GM10266 (cell line): ENCODE data around the gene GRHPR.
A peak's percentile ranks its signal among the peaks of the same experiment; 100 is the strongest.
"Not testable (repeated sequence)": the region's sequence is repeated elsewhere in the genome, so short reads cannot be mapped to it uniquely, and the experiment has no call there.

Experiments used
- DNase-seq: peaks from one replicate; pipeline ENCODE4 v3.0.0; 2012; ENCODE audit errors: extremely low spot score
- TF ChIP-seq, protein P1 (sequence below): IDR thresholded peaks from 2 replicates; pipeline ENCODE4 v1.5.1; 2012; ENCODE audit warnings: mild to moderate bottlenecking, low read depth; ENCODE audit not compliant: control insufficient read depth, insufficient read depth; ENCODE audit errors: missing control alignments

GRHPR gene

DNA sequence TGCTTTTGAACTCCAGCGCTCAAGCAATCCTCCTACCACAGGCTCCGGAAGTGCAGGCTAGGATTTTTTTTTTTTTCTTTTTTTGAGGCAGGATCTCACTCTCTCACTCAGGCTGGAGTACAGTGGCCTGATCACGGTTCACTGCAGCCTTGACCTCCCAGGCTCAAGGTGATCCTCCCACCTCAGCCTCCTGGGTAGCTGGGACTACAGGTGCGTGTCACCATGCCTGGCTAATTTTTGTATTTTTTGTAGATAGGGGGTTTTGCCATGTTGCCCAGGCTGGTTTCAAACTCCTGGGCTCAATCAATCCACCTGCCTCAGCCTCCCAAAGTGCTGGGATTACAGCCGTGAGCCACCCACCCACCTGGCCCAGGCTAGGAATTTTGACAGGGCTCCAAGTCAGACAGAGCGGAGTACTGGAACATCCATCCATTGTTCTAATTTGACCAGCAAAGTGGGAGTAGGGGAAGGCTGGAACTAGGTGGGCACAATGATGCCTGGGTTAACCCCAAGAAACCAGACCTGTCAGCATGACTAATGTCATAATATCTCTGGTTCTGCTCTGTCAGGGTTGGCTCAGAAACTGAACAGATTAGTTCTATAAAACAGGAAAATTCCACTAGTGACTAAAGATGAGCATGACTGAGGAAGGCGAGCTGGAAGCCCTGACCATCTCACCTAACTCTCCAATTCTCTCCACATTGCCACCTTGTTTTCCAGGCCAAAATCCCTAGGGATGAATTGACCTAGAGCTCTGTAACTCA, 33.6 kb downstream of the GRHPR start:
- no peak for DNase-seq
- TF ChIP-seq, protein P1, sequence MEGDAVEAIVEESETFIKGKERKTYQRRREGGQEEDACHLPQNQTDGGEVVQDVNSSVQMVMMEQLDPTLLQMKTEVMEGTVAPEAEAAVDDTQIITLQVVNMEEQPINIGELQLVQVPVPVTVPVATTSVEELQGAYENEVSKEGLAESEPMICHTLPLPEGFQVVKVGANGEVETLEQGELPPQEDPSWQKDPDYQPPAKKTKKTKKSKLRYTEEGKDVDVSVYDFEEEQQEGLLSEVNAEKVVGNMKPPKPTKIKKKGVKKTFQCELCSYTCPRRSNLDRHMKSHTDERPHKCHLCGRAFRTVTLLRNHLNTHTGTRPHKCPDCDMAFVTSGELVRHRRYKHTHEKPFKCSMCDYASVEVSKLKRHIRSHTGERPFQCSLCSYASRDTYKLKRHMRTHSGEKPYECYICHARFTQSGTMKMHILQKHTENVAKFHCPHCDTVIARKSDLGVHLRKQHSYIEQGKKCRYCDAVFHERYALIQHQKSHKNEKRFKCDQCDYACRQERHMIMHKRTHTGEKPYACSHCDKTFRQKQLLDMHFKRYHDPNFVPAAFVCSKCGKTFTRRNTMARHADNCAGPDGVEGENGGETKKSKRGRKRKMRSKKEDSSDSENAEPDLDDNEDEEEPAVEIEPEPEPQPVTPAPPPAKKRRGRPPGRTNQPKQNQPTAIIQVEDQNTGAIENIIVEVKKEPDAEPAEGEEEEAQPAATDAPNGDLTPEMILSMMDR, result no peak

- TF ChIP-seq, protein P1, result no peak
- DNase-seq, result no peak
Observed at GRCh38 chr9:37456817-37457216, 34.3 kb downstream of the GRHPR start.

DNA sequence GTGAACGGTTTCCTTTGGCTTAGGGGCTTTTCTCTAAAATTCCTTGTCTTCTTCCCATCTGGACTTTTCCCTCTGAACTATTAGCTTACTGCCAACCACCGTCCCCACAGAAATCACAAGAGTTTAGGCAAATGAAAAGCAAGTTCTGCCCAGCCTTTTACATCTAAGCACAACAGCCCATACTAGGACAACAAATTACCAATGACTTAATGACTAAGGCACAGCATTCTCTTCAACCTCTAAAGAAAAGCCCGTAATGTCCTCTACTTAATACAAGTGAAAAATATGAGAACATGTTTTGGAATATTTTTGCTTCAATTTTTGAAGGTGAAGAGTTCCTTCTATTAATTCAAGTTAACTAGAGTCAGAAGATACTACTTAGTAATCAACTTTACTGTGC, 41.5 kb downstream of the GRHPR start:
- TF ChIP-seq, protein P1, result no peak
- no peak for DNase-seq

DNA sequence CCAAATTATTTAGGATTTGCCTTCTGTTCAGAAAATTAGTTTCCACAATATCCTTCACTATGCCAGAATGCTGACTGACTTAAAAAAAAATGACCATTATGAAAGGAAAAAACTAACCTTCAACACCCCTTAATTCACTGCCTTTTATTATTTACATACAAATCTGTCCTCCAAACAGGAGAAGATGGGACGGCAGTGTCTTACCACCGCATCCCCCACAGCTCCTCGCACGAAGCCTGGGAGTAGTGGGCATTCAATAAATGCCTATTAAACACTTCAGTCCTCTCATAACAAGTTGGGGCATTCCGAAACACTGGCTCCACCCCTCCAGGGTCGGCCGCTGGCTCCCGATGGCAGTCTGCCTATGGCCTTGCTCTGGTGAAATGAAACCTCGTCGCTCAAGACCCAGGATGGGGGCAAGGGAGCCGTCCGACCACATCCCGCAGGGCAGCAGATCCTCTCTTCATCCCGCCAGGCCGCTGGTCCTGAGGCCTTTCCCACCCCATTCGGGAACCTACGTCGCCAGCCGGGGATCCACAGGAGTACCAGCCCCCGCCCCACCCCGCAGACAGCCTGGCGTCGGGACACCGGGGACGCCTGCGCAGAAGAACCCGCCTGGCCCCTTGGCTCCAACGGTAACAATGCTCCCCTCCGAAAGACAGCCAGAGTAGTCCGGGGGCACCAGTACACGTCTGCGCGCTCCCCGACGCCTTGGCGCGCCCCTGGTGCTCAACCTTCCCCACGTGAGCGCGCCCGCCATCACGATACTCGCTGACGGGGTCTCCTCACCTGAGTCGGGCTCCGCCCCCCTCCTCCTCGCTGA, 42.1 kb downstream of the GRHPR start:
- peak; percentile 34 for DNase-seq
- TF ChIP-seq, protein P1, result no peak

- peak; percentile 93 for DNase-seq
- TF ChIP-seq, protein P1, result no peak
Observed at GRCh38 chr9:37465249-37466036, 42.9 kb downstream of the GRHPR start, which contains the start of gene ZBTB5. TSS of gene ZBTB5 (minus strand) at chr9:37465450. CDS start at chr9:37442551, 22,899 bp downstream.

DNA sequence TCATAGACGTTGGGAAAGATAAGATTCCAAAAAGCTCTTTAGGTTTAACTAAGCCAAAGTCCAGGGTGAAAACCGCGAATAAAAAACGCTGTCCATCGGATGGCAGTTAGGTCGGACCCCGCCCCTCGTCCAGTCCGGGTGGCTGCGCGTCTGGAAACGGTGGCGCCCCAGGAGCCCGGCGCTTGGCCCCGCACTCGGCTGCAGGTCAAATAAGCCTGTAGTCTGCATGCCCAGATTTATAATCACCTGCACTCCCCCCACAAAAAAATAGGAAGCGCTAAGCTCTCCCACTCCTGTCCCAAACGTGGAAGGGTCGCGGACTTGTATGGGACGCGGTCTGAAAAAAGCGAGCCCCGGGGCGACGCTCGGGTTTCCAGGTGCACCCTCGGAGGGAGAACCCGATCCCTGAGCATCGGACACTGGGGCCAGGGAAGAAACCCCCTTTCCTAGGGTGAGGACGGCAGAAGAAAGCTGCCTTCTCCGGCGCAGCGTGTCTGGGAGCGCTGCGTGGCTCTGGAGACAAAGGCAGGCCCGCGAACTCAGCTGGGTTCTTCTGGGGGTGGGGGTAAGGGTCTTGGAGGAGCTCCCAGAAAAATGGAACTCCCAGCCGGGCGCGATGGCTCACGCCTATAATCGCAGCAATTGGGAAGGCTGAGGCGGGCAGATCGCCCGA, 43.7 kb downstream of the GRHPR start:
- TF ChIP-seq, protein P1, result no peak
- no peak for DNase-seq

- not testable (repeated sequence) for DNase-seq
Observed at GRCh38 chr9:37467530-37467929, 45.0 kb downstream of the GRHPR start.
